GM21825 (cell line): ENCODE data around the gene OMA1.
"Not testable (repeated sequence)": the region's sequence is repeated elsewhere in the genome, so short reads cannot be mapped to it uniquely, and the experiment has no call there.

Experiments used
- ATAC-seq: cut with Tn5 transposase; IDR thresholded peaks from one replicate; pipeline ENCODE4 v1.9.1; 2021; ENCODE audit warnings: mild to moderate bottlenecking, moderate library complexity; ENCODE audit not compliant: unreplicated experiment

Gene OMA1

DNA sequence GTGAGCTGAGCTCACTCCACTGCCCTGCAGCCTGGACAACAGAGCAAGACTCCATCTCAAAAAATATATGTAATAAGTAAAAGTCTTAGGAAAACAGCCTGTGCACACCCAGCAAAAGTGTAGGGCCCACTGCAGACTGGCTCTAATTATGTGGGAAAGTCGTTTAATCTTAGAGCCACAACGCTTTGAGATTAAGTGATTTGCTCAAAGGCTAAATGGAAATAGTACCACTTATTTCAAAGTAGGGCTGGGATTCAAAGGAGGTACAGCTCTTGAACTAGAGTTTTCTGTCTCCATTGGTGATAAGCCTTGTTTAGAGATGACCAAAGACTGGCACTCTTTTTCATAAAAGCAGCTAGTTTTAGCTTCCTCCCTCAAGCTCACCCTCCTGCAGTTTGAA is 28.3 kb upstream of the OMA1 start:
- no peak for ATAC-seq

DNA sequence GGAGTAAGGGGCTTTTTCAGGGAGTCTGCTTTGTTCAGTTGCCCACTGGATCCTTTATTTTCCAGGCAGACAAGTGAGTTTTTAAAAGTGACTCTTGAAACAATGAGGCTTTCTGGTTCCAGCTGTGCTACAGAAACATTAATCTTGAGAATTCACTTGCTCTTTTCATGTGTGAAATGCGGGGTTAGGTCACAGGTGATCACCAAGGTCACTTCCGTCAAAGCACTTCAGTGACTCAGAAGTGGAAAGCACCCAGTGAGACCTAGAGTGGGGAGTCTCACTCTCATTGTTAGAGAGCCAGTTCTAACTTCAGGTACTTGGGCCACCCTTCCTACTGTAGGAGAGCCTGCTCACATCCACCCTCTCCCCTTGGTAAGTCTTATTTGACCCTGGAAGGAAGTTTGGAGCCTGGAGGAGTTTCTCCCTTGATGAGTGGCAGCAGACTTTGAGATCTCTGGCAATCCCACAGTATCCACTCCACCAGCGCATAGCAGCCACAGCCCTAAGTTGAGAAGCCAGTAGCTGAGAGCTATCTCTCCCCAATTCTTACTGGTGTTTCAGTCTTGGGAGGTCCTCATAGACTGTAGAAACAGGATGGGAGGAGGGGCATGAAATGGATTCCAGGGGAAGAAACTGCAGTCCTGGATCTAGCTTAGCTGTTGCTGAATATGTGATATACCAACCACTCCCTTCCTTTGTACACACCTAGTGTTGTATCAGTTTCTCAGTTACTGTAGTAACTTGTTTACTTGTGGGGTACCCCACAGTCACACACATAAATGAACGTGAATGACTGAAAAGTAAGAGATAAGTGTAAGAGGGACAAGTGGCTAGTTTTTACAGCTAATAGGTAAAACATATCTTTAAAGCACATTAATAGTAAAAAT is 27.4 kb upstream of the OMA1 start:
- peak; percentile 96 for ATAC-seq

DNA sequence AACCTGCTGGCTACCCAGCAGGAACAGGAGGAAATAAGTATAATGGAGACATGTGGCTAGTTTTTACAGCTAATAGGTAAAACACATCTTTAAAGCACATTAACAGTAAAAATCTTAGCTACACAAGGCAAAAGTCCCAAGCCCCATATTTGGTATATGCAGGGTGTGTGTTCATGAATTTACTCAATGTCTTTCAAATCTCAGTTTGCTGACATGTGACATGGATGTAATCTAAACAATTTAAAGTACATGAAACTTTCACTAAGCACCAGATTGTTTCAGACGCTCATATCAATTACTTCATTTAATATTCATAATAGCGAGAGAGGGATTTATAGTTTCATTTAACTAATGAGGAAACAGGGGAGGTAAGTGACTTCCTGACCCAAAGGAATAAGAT is 26.6 kb upstream of the OMA1 start:
- ATAC-seq = no peak

DNA sequence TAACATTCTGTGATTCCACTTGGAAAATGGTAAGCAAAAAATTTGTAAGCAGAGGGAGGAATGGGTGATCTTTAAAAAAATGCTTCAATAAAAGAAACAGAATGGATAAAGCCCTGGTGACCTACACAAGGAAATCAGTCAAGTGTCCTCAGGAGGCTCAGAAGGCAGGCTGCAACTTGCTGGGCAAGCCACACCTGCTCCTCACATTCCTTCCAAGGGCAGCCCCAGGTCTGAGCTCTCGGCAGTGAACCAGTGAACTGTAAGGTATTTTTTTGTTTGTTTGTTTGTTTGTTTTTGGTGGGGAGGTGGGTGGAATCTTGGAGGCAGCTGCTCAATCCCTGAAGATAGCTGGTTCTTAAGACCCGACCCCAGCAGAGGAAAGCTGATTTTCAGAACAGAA is 26.2 kb upstream of the OMA1 start:
- ATAC-seq = no peak

DNA sequence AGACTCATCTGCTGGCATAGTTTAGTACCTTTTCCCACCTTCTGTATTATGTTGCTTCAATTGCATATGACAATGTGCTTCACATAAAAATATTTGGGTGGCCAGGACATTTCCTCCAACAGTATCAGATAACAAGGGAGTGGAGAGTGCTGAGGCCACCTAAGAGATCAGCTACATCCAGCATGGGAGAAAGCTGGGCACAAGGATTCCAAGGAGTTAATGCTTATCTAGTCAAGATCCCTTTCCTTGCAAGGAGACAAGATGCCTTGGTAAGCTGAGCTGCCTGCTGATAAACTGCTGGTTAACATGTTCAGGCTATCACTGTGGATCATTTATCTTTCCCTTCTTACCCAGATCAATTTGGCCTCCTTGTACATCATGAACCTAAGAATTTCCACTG is 25.1 kb upstream of the OMA1 start:
- no peak for ATAC-seq

DNA sequence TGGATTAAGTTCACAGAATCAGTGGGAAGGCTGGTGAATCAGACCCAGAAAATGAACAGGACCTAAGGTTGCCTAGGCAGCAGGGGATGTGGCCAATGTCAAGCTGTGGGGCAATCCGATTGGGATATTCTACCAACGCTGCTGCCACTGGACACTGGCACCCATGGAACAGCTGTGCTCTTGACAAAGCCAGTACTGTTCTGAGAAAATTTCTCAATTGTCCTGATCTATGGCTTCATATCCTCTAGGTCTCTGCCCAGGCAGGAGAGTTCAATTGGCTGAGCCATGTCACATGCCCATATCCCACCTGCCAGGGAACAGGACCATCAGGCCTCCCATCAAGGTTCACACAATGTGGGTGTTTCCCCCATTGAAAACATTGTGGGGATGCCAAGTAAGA is 24.3 kb upstream of the OMA1 start:
- no peak for ATAC-seq

DNA sequence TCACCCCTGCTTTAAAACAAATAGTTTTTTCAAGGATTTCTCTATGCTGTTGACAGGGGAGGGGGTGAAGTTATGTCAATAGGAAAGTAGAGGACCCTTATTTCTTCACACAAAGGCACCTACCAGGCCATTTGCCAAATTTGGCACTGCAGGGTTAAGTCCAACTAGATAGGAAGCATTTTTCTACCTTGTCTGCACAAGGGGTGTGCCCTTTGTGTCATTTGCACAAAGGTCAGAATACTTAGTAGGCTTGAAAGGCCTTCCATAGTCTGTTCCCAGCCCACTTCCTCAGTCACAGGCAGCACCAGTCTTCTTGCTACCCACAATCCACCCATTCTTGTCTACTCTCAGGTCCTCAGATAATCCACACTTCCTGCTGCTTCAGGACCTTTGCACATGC is 23.6 kb upstream of the OMA1 start:
- no peak for ATAC-seq

DNA sequence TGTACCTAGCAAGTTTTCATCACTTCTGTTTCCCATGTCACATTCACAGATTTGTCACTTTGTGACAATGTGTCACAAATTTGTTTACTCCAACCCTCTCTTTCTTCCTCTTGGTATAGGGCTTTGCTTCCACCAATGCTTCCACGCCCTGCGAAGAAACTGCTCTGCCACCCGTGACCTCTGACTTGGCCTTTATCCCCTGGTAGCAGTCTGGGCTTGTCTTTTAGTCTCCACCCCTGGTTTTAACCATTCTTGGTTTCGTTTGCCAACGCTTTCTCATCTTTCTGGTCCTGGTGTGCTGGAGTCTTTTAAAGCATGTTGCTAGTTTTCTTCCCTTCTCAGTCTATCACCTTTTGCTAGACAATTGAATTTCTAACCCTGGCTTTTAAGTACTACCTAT is 22.4 kb upstream of the OMA1 start:
- ATAC-seq = no peak

DNA sequence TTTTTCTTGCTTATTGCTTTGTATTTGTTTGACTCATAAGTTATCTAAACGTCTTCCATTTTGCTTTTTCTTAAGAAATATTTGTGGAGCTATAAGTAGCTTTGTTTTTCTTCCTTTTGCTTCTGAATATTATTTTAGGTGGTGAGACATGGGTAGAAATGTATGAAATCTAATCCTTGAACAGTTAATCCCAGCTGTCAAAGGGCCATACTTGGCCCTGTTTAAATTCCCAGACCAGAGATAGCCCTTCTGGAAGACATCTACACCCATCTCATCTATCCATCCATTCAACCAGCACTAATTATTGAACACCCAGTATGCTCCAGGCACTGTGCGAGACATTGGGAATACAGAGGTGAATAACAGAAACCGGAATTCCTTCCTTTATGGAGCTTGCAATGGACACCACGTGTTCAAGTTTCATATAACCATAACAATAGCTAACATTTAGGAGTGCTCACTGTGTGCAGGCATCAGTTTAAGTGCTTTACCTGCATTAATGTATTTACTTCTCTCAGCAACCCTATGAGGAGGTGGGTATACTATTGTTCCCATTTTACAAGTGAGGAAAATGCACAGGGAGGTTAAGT is 21.8 kb upstream of the OMA1 start:
- no peak for ATAC-seq

DNA sequence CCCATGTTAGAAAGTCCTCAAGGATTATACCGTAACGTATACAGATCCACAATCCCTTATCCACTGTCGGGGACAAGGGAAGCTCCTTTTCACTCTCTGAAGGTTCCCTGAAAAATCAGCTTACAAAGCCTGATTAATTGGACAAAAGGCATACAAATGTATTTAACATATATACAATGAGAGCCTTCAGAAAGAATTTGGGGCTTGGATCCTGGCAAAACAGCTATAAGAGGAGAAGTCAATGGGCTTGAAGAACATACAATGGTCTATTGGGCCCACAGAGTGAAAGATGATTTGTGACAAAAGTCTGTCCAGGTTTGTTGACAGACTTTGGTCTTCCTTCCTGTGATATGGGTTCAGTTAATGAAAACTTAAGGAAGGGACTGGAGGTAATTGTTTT is 19.8 kb upstream of the OMA1 start:
- ATAC-seq = no peak

DNA sequence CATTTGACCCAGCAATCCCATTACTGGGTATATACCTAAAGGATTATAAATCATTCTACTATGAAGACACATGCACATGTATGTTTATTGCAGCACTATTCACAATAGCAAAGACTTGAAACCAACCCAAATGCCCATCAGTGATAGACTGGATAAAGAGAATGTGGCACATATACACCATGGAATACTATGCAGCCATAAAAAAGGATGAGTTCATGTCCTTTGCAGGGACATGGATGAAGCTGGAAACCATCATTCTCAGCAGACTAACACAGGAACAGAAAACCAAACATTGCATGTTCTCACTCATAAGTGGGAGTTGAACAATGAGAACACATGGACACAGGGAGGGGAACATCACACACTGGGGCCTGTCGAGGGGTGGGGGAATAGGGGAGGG is 17.2 kb upstream of the OMA1 start:
- ATAC-seq = not testable (repeated sequence)

DNA sequence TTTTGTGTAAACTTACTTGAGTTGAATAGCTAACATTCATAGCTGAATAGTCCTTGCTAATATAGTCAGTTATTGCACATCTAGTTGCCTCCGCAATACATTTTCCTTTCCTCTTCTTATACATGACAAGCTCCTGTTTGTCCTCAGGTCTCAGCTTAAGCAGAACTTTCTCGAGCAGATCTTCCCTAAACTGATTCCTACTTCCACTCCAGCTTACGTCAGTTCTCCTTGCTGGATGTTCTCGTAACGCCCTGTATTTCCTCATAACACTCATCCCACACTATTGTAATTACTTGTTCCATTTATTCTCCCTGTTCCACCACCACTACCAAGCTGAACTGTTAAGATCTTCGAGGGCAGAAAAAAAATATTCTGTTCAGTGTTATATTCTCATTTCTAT is 15.1 kb upstream of the OMA1 start:
- ATAC-seq = no peak

DNA sequence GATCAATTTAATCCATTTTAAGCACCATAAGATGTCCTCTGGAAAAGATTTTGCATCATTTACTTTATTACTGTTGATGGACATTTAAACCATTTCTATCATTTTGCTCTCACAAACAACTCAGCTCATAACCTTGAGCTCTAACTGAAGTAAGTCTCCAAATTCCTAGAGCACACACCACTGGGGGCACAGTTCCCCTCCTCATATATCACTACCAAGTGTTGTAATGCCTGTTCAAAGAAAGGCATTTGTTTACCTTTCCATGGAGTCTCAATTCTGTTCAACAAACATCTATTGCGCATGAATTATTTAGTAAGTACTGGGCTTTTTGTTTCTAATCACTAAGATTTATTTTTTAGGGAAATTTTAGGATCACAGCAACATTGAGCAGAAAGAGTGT is 8.9 kb upstream of the OMA1 start:
- no peak for ATAC-seq

DNA sequence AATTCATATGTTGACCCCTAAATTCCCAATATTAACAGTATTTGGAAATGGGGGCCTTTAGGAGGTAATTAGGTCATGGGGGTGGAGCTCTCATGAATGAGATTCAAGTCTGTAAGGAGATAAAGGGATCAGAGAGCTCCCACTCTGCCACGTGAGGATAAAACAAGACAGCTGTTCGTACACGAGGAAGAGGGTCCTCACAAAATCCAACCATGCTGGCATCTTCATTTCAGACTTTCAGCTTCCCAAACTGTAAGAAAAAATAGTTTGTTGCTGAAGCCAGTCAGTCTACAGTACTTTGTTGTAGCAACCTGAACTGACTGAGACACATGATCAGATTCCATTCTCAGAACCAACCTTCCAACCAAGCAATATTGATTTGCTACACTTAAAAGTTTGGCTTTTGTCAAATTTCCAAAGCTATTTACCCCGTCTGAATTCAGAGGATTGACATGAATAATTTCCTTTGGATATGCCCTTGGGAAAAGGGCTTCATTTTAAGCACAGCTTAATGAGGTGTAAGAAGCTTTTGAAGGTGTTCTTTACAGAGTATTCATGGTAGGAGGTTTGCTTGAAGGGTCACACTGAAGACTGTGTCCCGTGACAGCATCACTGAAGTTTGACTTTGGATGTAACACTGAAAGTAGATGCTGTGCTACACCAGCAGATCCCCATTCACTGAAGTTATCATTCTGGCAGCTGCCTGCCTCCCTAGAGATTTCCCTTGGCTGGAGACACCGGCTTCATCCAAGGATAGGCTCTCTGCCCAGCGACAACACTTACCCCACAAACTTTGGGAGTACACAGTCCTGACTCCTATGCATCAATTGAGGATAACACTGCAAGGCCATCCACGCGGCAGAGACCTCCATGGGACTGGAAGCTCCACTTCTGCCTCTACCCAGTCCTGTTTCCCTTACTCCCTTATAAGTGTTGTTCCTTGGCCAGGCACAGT is 4.9 kb upstream of the OMA1 start:
- ATAC-seq = no peak

DNA sequence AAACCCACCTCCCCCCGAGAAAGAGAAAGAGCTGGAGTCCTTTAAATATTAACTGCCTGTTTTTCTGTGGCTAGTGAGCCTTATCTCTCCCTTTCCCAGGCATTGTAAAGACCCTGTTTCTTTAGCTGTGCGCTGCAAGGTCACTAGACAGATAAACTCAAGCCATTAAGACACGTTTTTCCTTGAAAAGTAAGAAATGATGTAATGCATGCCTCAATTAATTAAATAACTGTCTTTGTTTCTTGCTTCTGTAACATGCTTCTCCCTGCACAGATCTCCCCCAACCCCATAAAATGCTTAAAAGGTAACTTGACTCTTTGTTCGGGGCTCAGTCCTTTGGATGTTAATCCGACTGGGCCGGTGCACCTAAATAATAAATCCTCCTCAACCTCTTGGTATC is 2.8 kb upstream of the OMA1 start:
- not testable (repeated sequence) for ATAC-seq

DNA sequence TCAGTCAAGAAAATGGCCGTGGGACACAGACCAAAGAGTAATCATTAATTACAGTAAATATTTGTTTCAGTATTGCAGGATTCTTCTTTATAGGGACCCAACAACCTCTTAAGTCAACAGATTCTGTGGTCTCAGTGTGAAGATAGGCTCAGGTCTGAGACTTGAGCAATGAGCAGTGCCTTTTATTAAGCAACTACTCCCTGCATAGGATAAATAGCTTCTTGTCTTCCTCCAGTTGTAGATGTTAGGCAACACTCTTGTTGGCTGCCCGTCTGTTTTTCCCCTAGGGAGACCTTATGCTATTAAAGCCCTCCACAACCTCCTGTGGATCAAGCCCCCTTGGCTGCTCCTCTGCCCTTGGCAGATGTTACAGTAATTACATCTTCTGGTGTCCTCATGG is 1.8 kb upstream of the OMA1 start:
- no peak for ATAC-seq

DNA sequence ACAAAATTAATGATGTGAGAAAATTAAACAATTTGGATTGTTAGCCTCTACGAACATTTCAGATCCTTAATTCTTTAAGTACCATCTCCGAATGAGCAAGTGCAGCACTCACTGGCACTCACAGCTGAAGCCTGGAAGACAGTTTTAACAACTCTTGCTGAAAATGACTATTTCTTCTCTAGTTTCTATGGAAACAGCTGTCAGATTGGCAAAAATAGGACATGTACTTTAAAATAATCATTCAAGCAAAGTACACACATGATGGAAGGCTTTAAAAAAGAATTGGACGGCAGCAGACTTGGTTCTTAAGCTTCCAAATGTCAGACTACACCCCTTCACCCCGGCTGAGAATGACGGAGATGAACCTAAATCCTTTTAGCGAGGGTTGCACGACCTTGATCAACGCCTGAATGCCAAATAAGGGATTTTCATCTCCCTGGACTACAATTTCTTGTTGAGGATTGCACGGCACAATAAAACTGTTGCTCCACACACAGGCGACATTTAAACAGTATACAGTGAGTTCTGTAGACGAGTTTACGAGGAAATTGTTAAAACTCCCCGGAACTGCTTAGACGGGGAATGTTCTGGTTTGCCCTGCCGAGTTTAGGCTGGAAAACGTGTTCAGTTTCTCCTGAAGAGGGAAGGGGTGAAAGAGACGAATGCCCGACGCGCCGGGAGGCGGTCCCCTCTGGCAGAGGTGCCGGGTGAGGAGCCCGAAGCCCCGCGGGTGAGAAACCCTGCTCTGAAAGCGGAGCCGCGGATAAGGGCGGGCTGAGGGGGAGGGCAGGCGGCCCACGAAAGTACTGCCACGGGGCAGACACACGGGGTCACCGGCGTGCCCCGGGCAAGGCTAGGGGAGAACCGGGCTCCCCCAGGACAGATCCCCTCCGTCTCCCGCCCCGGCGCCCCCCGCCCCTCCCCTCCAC is 671 bp downstream of the OMA1 start:
- ATAC-seq = peak; percentile 50

DNA sequence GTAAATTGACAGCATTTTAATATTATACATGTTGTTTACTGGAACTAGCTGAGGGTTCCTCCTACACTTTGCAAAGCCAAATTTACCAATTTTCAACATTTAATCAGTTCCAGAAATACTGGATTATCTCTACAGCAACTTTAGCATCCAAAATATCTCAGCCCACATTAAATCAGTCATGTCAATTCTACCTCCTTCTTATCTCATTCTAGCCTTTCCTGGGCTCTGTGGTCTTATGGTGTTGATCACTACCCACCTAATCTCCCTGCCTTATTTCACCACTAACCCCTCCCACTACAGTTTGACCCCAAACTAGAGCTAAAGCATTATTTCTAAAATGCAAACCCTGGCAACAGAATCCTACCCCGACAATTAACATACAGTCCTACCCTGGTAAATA is 3.3 kb downstream of the OMA1 start:
- no peak for ATAC-seq

DNA sequence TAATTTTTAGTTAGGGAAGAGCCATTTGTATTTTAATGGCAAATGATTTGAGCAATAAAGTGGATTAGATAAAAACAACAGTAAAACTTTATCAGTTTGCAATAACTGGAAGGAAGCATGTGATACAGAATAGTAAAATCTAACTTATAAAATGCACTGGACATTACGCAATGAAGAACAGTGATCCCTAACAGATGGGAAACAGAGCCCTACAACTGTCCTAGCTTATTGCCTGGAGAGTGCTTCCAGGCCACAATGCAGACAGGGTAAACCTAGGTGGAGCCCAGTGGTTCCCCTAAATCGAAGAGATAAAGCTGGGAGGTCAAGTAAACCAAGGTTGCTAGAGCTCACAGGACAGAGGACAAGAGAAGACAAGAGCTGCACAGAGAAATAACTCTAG is 7.0 kb downstream of the OMA1 start:
- no peak for ATAC-seq

DNA sequence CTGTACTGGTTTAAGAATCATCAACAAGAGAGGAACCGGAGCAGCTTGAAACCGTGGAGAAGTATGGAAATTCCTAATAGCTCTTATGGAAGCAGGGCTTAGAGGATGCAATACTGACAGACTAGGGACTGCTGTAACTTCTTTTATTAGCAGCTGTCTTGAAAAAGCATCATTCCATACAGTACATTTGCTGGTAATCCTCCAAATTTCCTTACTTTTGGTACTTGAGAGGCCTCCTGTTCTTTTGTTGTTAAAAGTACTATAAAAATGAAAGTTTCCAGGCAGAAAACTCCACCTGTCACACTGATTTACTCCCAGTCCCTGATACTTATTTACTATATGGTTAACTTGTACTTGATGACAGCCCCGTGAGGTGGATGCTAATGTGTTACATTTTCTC is 7.7 kb downstream of the OMA1 start:
- no peak for ATAC-seq

DNA sequence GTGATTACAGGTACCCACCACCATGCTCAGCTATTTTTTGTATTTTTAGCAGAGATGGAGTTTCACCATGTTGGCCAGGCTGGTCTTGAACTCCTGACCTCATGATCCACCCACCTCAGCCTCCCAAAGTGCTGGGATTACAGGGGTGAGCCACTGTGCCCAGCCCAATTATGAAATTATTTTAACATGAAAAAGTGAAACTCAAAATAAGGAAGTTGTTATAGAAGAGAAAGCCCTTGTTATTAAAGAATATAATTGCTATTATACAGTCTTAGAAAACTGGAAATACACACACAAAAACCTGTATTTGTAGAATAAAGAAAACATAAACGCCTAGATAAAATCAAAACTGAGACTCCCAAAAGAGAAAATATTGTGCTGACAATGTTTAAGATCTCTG is 14.7 kb downstream of the OMA1 start:
- ATAC-seq = not testable (repeated sequence)
